ENCODE data around the gene TMEM72.
A peak's percentile ranks its signal among the peaks of the same experiment; 100 is the strongest.

TMEM72 gene

GRCh38 chr10:44929356-44930255, 18.5 kb downstream of the TMEM72 start:
- TF ChIP-seq CTCF (IDR thresholded peaks at IDR 0.05; ENCODE audit: borderline replicate concordance, insufficient read depth, low read depth, low read length), result no peak
- H3K4me3 ChIP-seq (ENCODE audit: low read depth, low read length), result no peak overlapping the region

- TF ChIP-seq CTCF (IDR thresholded peaks at IDR 0.05; ENCODE audit: borderline replicate concordance, insufficient read depth, low read depth, low read length), result no peak
- no peak overlapping the region for H3K4me3 ChIP-seq (ENCODE audit: low read depth, low read length)
Measured at GRCh38 chr10:44930904-44931620, 19.9 kb downstream of the TMEM72 start.

- H3K4me3 ChIP-seq (ENCODE audit: low read depth, low read length), result no peak overlapping the region
- no peak for TF ChIP-seq CTCF (IDR thresholded peaks at IDR 0.05; ENCODE audit: borderline replicate concordance, insufficient read depth, low read depth, low read length)
Measured at GRCh38 chr10:44931621-44932516, 20.7 kb downstream of the TMEM72 start.

- peak; percentile 97 for TF ChIP-seq CTCF (IDR thresholded peaks at IDR 0.05; ENCODE audit: borderline replicate concordance, insufficient read depth, low read depth, low read length)
- H3K4me3 ChIP-seq (ENCODE audit: low read depth, low read length), result no peak overlapping the region
Measured at GRCh38 chr10:44932517-44933450, 21.6 kb downstream of the TMEM72 start.

- H3K4me3 ChIP-seq (ENCODE audit: low read depth, low read length), result no peak overlapping the region
- TF ChIP-seq CTCF (IDR thresholded peaks at IDR 0.05; ENCODE audit: borderline replicate concordance, insufficient read depth, low read depth, low read length), result no peak
Measured at GRCh38 chr10:44933451-44934321, 22.5 kb downstream of the TMEM72 start.
